Measurements from ENCODE around the gene TSPAN13. TPM values are rescaled to one million over a fixed set of nuclear protein-coding genes. Genes with fewer than 3 reads are reported as not detected.

Gene TSPAN13
- total RNA-seq, 1 experiment from 2014 or later: 31.1 TPM

GRCh38 chr7:16740623-16740953, 13.0 kb upstream of the TSPAN13 start:
- no peaks in the 10 kb centered on the region for H3K9me3 ChIP-seq (ENCODE audit: insufficient read depth, low read depth)
- no peak for TF ChIP-seq EZH2 (IDR thresholded peaks at IDR 0.05; ENCODE audit: low read depth)
- no peak for TF ChIP-seq CTCF (conservative IDR thresholded peaks at IDR 0.05)
- POLR2A ChIA-PET (ENCODE audit: unreplicated experiment): no interaction called here
- CTCF ChIA-PET: no interaction called here
- intact Hi-C loops (cut with micrococcal nuclease; ENCODE audit: unreplicated experiment): no loop called here
- no peak overlapping the region for H3K4me3 ChIP-seq
- no peaks in the 10 kb centered on the region for H3F3A ChIP-seq (ENCODE audit: insufficient read depth, low read depth)
- H3K27me3 ChIP-seq (ENCODE audit: insufficient read depth, low read depth): no peaks in the 10 kb centered on the region
- no peaks in the 10 kb centered on the region for H4K20me1 ChIP-seq (ENCODE audit: insufficient read depth)
- no peak overlapping the region for H3K4me2 ChIP-seq
- H3K79me2 ChIP-seq (ENCODE audit: low read depth): no peaks in the 10 kb centered on the region
- no TSS peak for BruUV-seq (replicated peaks)
- no peaks in the 10 kb centered on the region for H3K36me3 ChIP-seq (ENCODE audit: low read depth)
- no peak overlapping the region for H2AFZ ChIP-seq
- no peaks in the 10 kb centered on the region for H3K9me2 ChIP-seq (ENCODE audit: insufficient read depth)
- H3K4me1 ChIP-seq (replicated peaks; ENCODE audit: insufficient read depth): peaks cover 15% of the 10 kb centered on the region
- DNase-seq: no peak
- no peak overlapping the region for H3K27ac ChIP-seq

- CTCF ChIA-PET: no interaction called here
- no TSS peak for BruUV-seq (replicated peaks)
Measured at GRCh38 chr7:16740996-16741395, 12.6 kb upstream of the TSPAN13 start.

GRCh38 chr7:16741676-16742075, 11.9 kb upstream of the TSPAN13 start:
- Histone ChIP-seq H3K79me2 (ENCODE audit: low read depth) (no peaks in the 10 kb centered on the region), H3K9me3 (ENCODE audit: insufficient read depth, low read depth) (no peaks in the 10 kb centered on the region)

More at GRCh38 chr7:16740996-16741395, 12.6 kb upstream of the TSPAN13 start:
- H3K4me1 ChIP-seq (replicated peaks; ENCODE audit: insufficient read depth): peaks cover 11% of the 10 kb centered on the region
- no peaks in the 10 kb centered on the region for H3F3A ChIP-seq (ENCODE audit: insufficient read depth, low read depth)
- intact Hi-C loops (cut with micrococcal nuclease; ENCODE audit: unreplicated experiment): no loop called here
- H4K20me1 ChIP-seq (ENCODE audit: insufficient read depth): no peaks in the 10 kb centered on the region
- DNase-seq: no peak
- H3K4me2 ChIP-seq: no peak overlapping the region
- no peak overlapping the region for H2AFZ ChIP-seq
- H3K9me3 ChIP-seq (ENCODE audit: insufficient read depth, low read depth): no peaks in the 10 kb centered on the region
- no peaks in the 10 kb centered on the region for H3K27me3 ChIP-seq (ENCODE audit: insufficient read depth, low read depth)
- no peaks in the 10 kb centered on the region for H3K36me3 ChIP-seq (ENCODE audit: low read depth)
- no peak overlapping the region for H3K27ac ChIP-seq
- POLR2A ChIA-PET (ENCODE audit: unreplicated experiment): no interaction called here
- TF ChIP-seq EZH2 (IDR thresholded peaks at IDR 0.05; ENCODE audit: low read depth): no peak
- no peak overlapping the region for H3K4me3 ChIP-seq
- H3K79me2 ChIP-seq (ENCODE audit: low read depth): no peaks in the 10 kb centered on the region
- H3K9me2 ChIP-seq (ENCODE audit: insufficient read depth): no peaks in the 10 kb centered on the region

More at GRCh38 chr7:16741676-16742075, 11.9 kb upstream of the TSPAN13 start:
- Histone ChIP-seq H3K4me3 (no peak overlapping the region), H3K27me3 (ENCODE audit: insufficient read depth, low read depth) (no peaks in the 10 kb centered on the region), H4K20me1 (ENCODE audit: insufficient read depth) (no peaks in the 10 kb centered on the region), H2AFZ (no peak overlapping the region), H3K9me2 (ENCODE audit: insufficient read depth) (no peaks in the 10 kb centered on the region), H3K27ac (no peak overlapping the region), H3K4me2 (no peak overlapping the region), H3K36me3 (ENCODE audit: low read depth) (no peaks in the 10 kb centered on the region), H3F3A (ENCODE audit: insufficient read depth, low read depth) (no peaks in the 10 kb centered on the region), H3K4me1 (replicated peaks; ENCODE audit: insufficient read depth) (peaks cover 11% of the 10 kb centered on the region)
- intact Hi-C loops (cut with micrococcal nuclease; ENCODE audit: unreplicated experiment): no loop called here
- ChIA-PET POLR2A (ENCODE audit: unreplicated experiment) (no interaction called here), CTCF (no interaction called here)
- BruUV-seq (replicated peaks): no TSS peak
- DNase-seq: no peak
- TF ChIP-seq EZH2 (IDR thresholded peaks at IDR 0.05; ENCODE audit: low read depth) (no peak), CTCF (conservative IDR thresholded peaks at IDR 0.05) (no peak)
